ENCODE measurements around the gene YIPF4. TPM values are rescaled to one million over a fixed set of nuclear protein-coding genes. Genes with fewer than 3 reads are reported as not detected.
"Not testable (repeated sequence)": the region's sequence is repeated elsewhere in the genome, so short reads cannot be mapped to it uniquely, and the experiment has no call there.

The YIPF4 gene
- total RNA-seq, 1 donor from 2014 or later = 70.1 TPM

DNA sequence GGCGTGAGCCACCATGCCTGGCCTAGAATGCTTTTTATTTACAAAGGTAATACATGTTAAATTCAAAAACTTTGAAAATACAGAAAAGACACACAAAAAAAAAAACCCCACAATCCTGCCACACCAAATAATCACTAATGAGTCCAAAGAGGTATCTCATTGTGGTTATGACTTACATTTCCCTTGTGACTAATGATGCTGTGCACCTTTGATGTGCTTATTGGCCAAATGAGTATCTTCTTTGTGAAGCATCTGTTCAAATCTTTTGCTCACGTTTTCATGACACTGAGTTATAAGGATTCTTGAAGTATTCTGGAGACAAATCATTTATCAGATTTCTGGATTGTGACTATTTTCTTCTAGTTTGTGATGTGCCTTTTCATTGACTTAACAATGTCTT lies 6.6 kb upstream of the YIPF4 start:
- H3K4me1 ChIP-seq = peaks cover 7% of the 10 kb centered on the region
- H3K36me3 ChIP-seq = no peaks in the 10 kb centered on the region
- intact Hi-C loops (cut with micrococcal nuclease) = no loop called here
- DNase-seq = no peak
- no peak overlapping the region for H3K4me3 ChIP-seq
- no peak overlapping the region for H3K27ac ChIP-seq (replicated peaks)
- no peaks in the 10 kb centered on the region for H3K9me3 ChIP-seq (replicated peaks)
- TF ChIP-seq, protein P1, sequence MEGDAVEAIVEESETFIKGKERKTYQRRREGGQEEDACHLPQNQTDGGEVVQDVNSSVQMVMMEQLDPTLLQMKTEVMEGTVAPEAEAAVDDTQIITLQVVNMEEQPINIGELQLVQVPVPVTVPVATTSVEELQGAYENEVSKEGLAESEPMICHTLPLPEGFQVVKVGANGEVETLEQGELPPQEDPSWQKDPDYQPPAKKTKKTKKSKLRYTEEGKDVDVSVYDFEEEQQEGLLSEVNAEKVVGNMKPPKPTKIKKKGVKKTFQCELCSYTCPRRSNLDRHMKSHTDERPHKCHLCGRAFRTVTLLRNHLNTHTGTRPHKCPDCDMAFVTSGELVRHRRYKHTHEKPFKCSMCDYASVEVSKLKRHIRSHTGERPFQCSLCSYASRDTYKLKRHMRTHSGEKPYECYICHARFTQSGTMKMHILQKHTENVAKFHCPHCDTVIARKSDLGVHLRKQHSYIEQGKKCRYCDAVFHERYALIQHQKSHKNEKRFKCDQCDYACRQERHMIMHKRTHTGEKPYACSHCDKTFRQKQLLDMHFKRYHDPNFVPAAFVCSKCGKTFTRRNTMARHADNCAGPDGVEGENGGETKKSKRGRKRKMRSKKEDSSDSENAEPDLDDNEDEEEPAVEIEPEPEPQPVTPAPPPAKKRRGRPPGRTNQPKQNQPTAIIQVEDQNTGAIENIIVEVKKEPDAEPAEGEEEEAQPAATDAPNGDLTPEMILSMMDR (IDR thresholded peaks at IDR 0.05; ENCODE audit: borderline replicate concordance) = no peak
- no peaks in the 10 kb centered on the region for H3K27me3 ChIP-seq (ENCODE audit: low read depth)

DNA sequence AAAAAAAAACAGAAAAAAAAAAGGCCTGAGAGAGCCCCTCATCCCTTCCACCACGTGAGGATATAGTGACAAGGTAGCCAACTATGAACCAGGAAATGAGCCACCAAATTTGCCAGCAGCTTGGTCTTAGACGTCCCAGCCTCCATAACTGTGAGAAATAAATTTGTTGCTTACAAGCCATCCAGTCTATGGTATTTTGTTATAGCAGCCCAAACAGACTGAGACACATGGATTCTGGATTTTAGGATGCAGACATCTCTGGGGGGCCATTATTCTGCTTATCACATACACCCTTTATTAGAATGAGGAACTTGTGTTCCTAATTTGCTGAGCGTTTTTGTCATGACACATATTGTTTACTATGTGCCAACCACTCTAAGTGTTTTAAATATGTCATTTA lies 5.4 kb upstream of the YIPF4 start:
- intact Hi-C loops (cut with micrococcal nuclease) = no loop called here
- no peak for DNase-seq
- peaks cover 11% of the 10 kb centered on the region for H3K4me1 ChIP-seq
- no peaks in the 10 kb centered on the region for H3K9me3 ChIP-seq (replicated peaks)
- TF ChIP-seq, protein P1 (IDR thresholded peaks at IDR 0.05; ENCODE audit: borderline replicate concordance) = no peak
- no peak overlapping the region for H3K27ac ChIP-seq (replicated peaks)
- no peak overlapping the region for H3K4me3 ChIP-seq
- no peaks in the 10 kb centered on the region for H3K36me3 ChIP-seq
- H3K27me3 ChIP-seq (ENCODE audit: low read depth) = no peaks in the 10 kb centered on the region

- no peak for DNase-seq
- no peak overlapping the region for H3K4me3 ChIP-seq
- H3K27ac ChIP-seq (replicated peaks) = no peak overlapping the region
- H3K27me3 ChIP-seq (ENCODE audit: low read depth) = no peaks in the 10 kb centered on the region
- no peaks in the 10 kb centered on the region for H3K9me3 ChIP-seq (replicated peaks)
- TF ChIP-seq, protein P1 (IDR thresholded peaks at IDR 0.05; ENCODE audit: borderline replicate concordance) = no peak
- peaks cover 25% of the 10 kb centered on the region for H3K4me1 ChIP-seq
- H3K36me3 ChIP-seq = no peaks in the 10 kb centered on the region
- intact Hi-C loops (cut with micrococcal nuclease) = no loop called here
These were observed 3.4 kb upstream of the YIPF4 start for GRCh38 chr2:32274289-32274688.

DNA sequence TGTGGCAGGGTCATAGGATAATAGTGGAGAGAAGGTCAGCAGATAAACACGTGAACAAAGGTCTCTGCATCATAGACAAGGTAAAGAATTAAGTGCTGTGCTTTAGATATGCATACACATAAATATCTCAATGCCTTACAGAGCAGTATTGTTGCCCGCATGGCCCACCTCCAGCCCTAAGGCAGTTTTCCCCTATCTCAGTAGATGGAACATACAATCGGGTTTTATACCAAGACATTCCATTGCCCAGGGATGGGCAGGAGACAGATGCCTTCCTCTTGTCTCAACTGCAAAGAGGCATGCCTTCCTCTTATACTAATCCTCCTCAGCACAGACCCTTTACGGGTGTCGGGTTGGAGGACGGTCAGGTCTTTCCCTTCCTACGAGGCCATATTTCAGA lies 1.9 kb upstream of the YIPF4 start:
- intact Hi-C loops (cut with micrococcal nuclease); H3K36me3 ChIP-seq; H3K4me3 ChIP-seq; H3K27ac ChIP-seq (replicated peaks); H3K9me3 ChIP-seq (replicated peaks); H3K27me3 ChIP-seq (ENCODE audit: low read depth); DNase-seq: not testable (repeated sequence)
- peaks cover 39% of the 10 kb centered on the region for H3K4me1 ChIP-seq

DNA sequence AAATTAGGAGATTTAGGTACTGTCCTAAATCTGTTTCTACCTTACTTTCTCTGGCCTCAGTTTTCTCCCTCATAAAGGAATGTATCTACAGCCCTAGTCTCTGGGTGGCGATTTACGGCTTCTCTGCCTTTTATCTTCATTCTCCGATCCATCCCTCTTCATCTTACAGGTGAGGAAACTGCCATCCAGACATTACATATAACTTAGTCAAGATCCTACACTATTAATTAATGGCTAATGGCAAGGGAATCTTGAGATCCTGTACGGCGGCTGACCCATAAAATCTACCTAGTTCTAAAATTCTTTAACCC lies 386 bp upstream of the YIPF4 start:
- Histone ChIP-seq H3K36me3 (peaks cover 17% of the 10 kb centered on the region), H3K4me3 (peak overlapping the region; percentile 97), H3K4me1 (peaks cover 54% of the 10 kb centered on the region), H3K9me3 (replicated peaks) (no peaks in the 10 kb centered on the region), H3K27me3 (ENCODE audit: low read depth) (no peaks in the 10 kb centered on the region), H3K27ac (replicated peaks) (peak overlapping the region; percentile 90)
- intact Hi-C loops (cut with micrococcal nuclease) = no loop called here
- DNase-seq = no peak
- TF ChIP-seq, protein P1 (IDR thresholded peaks at IDR 0.05; ENCODE audit: borderline replicate concordance) = no peak

DNA sequence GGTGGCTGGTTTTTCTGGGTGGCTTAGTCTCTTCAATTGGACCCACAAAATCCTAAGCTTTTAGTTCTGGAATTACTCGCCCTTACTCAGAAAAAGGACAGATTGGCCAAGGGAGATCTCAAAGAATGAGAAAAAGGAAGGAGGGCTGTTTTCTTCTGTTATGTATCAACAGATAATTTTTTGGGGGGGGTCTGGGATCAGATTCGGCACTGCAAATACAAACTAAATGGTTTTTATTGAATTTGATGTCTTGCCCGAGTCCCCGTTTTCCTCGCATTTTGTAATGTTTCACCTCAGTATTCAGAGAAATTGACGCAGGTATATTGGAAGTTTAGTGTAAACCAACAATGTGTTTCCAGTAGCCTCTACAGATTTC lies 762 bp downstream of the YIPF4 start:
- intact Hi-C loops (cut with micrococcal nuclease) = no loop called here

More for the DNA sequence above, 762 bp downstream of the YIPF4 start:
- Histone ChIP-seq H3K4me1 (peaks cover 66% of the 10 kb centered on the region), H3K27me3 (ENCODE audit: low read depth) (no peaks in the 10 kb centered on the region), H3K36me3 (peaks cover 28% of the 10 kb centered on the region), H3K4me3 (peak overlapping the region; percentile 97), H3K27ac (replicated peaks) (peak overlapping the region; percentile 90), H3K9me3 (replicated peaks) (no peaks in the 10 kb centered on the region)
- DNase-seq = no peak
- TF ChIP-seq, protein P1 (IDR thresholded peaks at IDR 0.05; ENCODE audit: borderline replicate concordance) = no peak

Data from left ventricle myocardium inferior (tissue), 1 donor.